Airway epithelial cell (primary cell): ENCODE measurements around the gene ERCC8. TPM values are rescaled to one million over a fixed set of nuclear protein-coding genes. Genes with fewer than 3 reads are reported as not detected.

Source experiments
- total RNA-seq: library from RNA; depleted of rRNA; stranded (reverse); fragments of >200 nt; gene quantifications from 2 replicates; pipeline ENCODE4 v1.2.3, GENCODE V29; 2015

Gene ERCC8, protein sequence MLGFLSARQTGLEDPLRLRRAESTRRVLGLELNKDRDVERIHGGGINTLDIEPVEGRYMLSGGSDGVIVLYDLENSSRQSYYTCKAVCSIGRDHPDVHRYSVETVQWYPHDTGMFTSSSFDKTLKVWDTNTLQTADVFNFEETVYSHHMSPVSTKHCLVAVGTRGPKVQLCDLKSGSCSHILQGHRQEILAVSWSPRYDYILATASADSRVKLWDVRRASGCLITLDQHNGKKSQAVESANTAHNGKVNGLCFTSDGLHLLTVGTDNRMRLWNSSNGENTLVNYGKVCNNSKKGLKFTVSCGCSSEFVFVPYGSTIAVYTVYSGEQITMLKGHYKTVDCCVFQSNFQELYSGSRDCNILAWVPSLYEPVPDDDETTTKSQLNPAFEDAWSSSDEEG
- 12.1 and 15.8 TPM in 2 replicates for total RNA-seq

DNA sequence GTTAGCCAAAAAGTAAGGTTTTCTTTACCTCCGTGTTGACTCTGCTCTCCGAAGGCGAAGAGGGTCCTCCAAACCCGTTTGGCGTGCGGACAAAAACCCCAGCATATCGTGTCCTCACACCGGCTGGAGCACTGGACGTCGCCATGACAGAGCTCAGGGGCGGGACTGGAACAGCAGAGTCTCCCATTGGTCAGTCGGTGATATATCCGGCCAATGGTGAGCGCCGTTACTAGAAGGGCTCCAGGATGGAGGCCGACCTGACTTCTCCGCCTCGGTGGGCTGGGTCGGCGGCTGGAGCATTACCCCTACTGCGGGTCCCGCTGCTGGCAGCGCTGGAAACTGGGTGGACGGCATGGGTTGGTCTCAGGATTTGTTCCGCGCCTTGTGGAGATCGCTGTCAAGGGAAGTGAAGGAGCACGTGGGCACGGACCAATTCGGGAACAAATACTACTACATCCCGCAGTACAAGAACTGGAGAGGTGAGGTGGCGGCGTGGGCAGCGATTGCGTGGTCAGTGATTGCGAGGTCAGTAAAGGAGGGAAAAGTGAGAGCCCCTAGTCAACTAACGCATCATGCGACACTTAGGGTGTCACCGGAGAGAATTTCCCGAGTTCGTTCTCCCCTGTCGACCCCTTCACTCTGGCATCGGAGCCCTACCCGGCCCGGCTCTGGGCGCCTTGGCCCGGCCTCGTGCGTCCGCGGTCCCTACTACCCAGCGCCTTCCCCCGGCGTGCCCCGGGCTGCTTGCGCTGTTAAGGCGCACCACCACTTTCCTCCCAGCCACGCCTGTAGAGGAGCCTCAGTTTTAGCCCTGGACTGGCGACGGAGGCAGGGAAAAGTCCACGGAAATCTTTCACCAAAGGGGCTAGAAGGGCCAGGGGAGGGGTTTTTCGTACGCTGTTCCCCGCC lies at the start of gene ERCC8, which contains the start of gene NDUFAF2:
Gene ERCC8 (minus strand): TSS at position 167 of the 909 bp plus-strand sequence. CDS start 62 bp downstream, at position 105.
Gene NDUFAF2 (plus strand): TSS at position 302 of the 909 bp plus-strand sequence. CDS start 51 bp downstream, at position 353.

GRCh38 chr5:60843936-60844905 lies 100.6 kb downstream of the ERCC8 start, which contains the start of gene ELOVL7:
ELOVL7 (minus strand) TSS chr5:60844269; CDS start chr5:60787397, 56,872 bp downstream.

Other genes with a start within 250 kb of the ERCC8 start
- gene DEPDC1B, start 244.9 kb downstream of the ERCC8 start, total RNA-seq, result 15.7 and 20.7 TPM in 2 replicates
- 3.2 and 3.8 TPM in 2 replicates for gene ELOVL7, start 100.8 kb downstream of the ERCC8 start, total RNA-seq
- 43.9 TPM in 2 replicates for gene NDUFAF2, start 135 bp upstream of the ERCC8 start, total RNA-seq
- gene SMIM15, start 217.4 kb upstream of the ERCC8 start, total RNA-seq, result 26.6 and 31.6 TPM in 2 replicates